GM12878 (cell line): ENCODE results near the gene TAAR9. TPM values are rescaled to one million over a fixed set of nuclear protein-coding genes. Genes with fewer than 3 reads are reported as not detected.

Source experiments
- CHD2 ChIP-seq: IDR thresholded peaks from 2 replicates; pipeline ENCODE4 v1.6.1; 2011; ENCODE audit warnings: low read depth, low read length, improper control_type of control experiment, borderline replicate concordance
- ETV6 ChIP-seq, 2 experiments: fragments of 450-650 bp in 1 of 2; IDR thresholded peaks in 1 of 2; conservative IDR thresholded peaks in 1 of 2; 2 replicates each; pipeline ENCODE4 v1.6.1; 2014; ENCODE audit warnings: antibody characterized with exemption in 1 of 2, borderline replicate concordance in 1 of 2, low read depth in 1 of 2, mild to moderate bottlenecking in 1 of 2, moderate library complexity in 1 of 2
- JUNB ChIP-seq: IDR thresholded peaks from 2 replicates; pipeline ENCODE4 v1.6.1; 2016; ENCODE audit warnings: antibody characterized with exemption, mild to moderate bottlenecking
- MYC ChIP-seq: IDR thresholded peaks from 2 replicates; pipeline ENCODE4 v1.6.1; 2011; ENCODE audit warnings: mild to moderate bottlenecking, low read length, moderate library complexity, inconsistent platforms; ENCODE audit not compliant: insufficient read depth, insufficient replicate concordance, insufficient read length, severe bottlenecking
- POLR2AphosphoS2 ChIP-seq: IDR thresholded peaks from 2 replicates; pipeline ENCODE4 v1.6.1; 2011; ENCODE audit warnings: low read depth, mild to moderate bottlenecking, low read length, improper control_type of control experiment, moderate library complexity
- RB1 ChIP-seq: fragments of 450-650 bp; formaldehyde crosslinking; IDR thresholded peaks from 2 replicates; pipeline ENCODE4 v1.6.1; 2017; ENCODE audit warnings: mild to moderate bottlenecking, borderline replicate concordance
- SREBF2 ChIP-seq: IDR thresholded peaks from 2 replicates; pipeline ENCODE4 v1.6.1; 2012; ENCODE audit warnings: mild to moderate bottlenecking, low read length
- TAF1 ChIP-seq: IDR thresholded peaks from 2 replicates; pipeline ENCODE4 v1.6.1; 2011; ENCODE audit warnings: mild to moderate bottlenecking, low read depth, low read length, borderline replicate concordance
- polyA plus RNA-seq, 11 experiments: library from polyadenylated mRNA; depleted of rRNA in 4 of 11; unstranded in 6 of 11; stranded (reverse) in 5 of 11; fragments of >200 nt; fragmentation: Nextera tagmentation in 4 of 11; fragmentation: Illumina TruSeq in 1 of 11; extraction: Ambion mirVana in 4 of 11; extraction: Trizol in 1 of 11; gene quantifications; 1 replicate in 1 of 11; 2 replicates in 10 of 11; pipeline versions ENCODE4 v1.2.1 to v1.2.3, GENCODE V29; 2011 to 2016; ENCODE audit warnings: inconsistent platforms in 2 of 11, missing spikeins in 2 of 11, low read depth in 1 of 11
- total RNA-seq, 4 experiments: library from RNA; depleted of rRNA in 3 of 4; stranded (reverse); fragments of >200 nt in 3 of 4; fragmentation: Illumina TruSeq in 1 of 4; extraction: Trizol in 1 of 4; gene quantifications; 2 replicates each; pipeline versions ENCODE4 v1.2.1 to v1.2.3, GENCODE V29; 2013 to 2021
- TF ChIP-seq, protein P1 (sequence below): fragments of 450-650 bp; IDR thresholded peaks from 2 replicates; pipeline ENCODE4 v1.6.1; 2017; ENCODE audit warnings: mild to moderate bottlenecking, moderate library complexity
- TF ChIP-seq, protein P2 (sequence below): IDR thresholded peaks from 2 replicates; pipeline ENCODE4 v1.6.1; 2011; ENCODE audit warnings: borderline replicate concordance, low read depth, mild to moderate bottlenecking, moderate library complexity, low read length; ENCODE audit not compliant: insufficient read depth, poor library complexity, severe bottlenecking
- TF ChIP-seq, protein P3 (sequence below): fragments of 450-650 bp; IDR thresholded peaks from 2 replicates; pipeline ENCODE4 v1.6.1; 2016; ENCODE audit warnings: mild to moderate bottlenecking
- TF ChIP-seq, protein P4 (sequence below): IDR thresholded peaks from 2 replicates; pipeline ENCODE4 v1.6.1; 2012; ENCODE audit warnings: low read depth, low read length, improper control_type of control experiment
- TF ChIP-seq, protein P5 (sequence below): IDR thresholded peaks from 2 replicates; pipeline ENCODE4 v1.6.1; 2011; ENCODE audit warnings: low read depth, mild to moderate bottlenecking, low read length, moderate library complexity, borderline replicate concordance; ENCODE audit errors: extremely low read depth
- TF ChIP-seq, protein P6 (sequence below): fragments of 450-650 bp; IDR thresholded peaks from 2 replicates; pipeline ENCODE4 v1.6.1; 2017; ENCODE audit warnings: antibody characterized with exemption, mild to moderate bottlenecking, moderate library complexity

TAAR9 gene
- total and polyA plus RNA-seq, 10 of the 15 experiments (the other 5 are each of a cell fraction or from before 2014, with no cell fraction given) = not detected

DNA sequence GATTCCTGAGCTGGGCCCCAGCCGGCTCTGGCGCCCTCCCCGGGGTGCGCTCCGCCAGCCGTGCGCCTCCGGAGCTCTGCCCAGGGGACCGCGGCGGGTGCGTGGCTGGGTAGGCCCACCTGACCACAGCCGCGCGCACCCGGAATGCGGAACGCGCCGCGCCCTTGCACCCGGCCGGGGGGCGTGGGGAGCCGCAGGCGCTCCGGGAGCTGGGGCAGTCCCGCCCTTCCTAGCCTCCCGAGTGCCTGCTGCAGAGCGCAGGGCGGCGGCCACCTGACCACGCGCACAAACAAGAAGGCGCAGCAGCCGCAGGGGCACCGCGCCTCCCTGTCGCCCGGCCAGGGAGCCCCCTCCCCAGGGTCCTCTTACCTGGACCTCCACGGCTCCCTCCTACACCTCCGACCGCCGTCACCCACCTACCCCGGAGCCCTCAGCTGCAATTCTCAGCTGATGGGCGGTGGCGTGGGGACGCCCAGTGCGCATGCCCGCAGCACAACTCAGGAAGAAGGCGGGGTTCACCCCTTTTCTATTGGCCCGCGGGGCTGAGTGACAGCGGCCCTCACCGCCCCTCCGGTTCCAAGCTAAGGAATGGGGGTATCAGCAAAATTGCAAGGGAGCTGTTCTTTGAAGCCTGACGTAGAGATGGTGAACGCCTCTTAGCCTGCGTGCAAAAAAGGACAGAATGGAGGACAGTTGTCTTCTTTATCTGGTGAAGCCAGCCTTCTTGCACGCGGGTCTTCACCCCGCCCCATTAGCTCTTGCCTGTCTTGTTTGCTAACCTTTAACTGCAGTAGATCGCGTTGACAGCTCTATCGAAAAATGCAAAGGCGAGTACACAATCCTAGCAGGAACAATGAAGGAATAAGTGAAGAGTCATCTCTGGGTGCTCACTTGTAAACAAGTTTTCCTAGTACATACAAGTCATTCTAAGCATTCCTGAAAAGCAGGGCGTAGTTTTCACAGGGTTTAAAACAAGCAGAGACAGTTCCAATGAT, 25.1 kb upstream of the TAAR9 start, which contains the start of gene STX7 (continued):
- no peak for TF ChIP-seq POLR2AphosphoS2
- TF ChIP-seq, protein P1, sequence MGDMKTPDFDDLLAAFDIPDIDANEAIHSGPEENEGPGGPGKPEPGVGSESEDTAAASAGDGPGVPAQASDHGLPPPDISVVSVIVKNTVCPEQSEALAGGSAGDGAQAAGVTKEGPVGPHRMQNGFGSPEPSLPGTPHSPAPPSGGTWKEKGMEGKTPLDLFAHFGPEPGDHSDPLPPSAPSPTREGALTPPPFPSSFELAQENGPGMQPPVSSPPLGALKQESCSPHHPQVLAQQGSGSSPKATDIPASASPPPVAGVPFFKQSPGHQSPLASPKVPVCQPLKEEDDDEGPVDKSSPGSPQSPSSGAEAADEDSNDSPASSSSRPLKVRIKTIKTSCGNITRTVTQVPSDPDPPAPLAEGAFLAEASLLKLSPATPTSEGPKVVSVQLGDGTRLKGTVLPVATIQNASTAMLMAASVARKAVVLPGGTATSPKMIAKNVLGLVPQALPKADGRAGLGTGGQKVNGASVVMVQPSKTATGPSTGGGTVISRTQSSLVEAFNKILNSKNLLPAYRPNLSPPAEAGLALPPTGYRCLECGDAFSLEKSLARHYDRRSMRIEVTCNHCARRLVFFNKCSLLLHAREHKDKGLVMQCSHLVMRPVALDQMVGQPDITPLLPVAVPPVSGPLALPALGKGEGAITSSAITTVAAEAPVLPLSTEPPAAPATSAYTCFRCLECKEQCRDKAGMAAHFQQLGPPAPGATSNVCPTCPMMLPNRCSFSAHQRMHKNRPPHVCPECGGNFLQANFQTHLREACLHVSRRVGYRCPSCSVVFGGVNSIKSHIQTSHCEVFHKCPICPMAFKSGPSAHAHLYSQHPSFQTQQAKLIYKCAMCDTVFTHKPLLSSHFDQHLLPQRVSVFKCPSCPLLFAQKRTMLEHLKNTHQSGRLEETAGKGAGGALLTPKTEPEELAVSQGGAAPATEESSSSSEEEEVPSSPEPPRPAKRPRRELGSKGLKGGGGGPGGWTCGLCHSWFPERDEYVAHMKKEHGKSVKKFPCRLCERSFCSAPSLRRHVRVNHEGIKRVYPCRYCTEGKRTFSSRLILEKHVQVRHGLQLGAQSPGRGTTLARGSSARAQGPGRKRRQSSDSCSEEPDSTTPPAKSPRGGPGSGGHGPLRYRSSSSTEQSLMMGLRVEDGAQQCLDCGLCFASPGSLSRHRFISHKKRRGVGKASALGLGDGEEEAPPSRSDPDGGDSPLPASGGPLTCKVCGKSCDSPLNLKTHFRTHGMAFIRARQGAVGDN = 0 out of 2 replicates have a peak, but pooled peaks have one; percentile 47
- no peak for TF ChIP-seq JUNB
- TF ChIP-seq, protein P2, sequence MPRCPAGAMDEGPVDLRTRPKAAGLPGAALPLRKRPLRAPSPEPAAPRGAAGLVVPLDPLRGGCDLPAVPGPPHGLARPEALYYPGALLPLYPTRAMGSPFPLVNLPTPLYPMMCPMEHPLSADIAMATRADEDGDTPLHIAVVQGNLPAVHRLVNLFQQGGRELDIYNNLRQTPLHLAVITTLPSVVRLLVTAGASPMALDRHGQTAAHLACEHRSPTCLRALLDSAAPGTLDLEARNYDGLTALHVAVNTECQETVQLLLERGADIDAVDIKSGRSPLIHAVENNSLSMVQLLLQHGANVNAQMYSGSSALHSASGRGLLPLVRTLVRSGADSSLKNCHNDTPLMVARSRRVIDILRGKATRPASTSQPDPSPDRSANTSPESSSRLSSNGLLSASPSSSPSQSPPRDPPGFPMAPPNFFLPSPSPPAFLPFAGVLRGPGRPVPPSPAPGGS = no peak
- TF ChIP-seq, protein P3, sequence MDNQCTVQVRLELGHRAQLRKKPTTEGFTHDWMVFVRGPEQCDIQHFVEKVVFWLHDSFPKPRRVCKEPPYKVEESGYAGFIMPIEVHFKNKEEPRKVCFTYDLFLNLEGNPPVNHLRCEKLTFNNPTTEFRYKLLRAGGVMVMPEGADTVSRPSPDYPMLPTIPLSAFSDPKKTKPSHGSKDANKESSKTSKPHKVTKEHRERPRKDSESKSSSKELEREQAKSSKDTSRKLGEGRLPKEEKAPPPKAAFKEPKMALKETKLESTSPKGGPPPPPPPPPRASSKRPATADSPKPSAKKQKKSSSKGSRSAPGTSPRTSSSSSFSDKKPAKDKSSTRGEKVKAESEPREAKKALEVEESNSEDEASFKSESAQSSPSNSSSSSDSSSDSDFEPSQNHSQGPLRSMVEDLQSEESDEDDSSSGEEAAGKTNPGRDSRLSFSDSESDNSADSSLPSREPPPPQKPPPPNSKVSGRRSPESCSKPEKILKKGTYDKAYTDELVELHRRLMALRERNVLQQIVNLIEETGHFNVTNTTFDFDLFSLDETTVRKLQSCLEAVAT = no peak
- TF ChIP-seq RB1 = peak; percentile 69
- TF ChIP-seq SREBF2 = no peak
- peak; percentile 38; the same call in 1 of the 2 replicates for TF ChIP-seq CHD2
- TF ChIP-seq MYC = no peak
- TF ChIP-seq, protein P4, sequence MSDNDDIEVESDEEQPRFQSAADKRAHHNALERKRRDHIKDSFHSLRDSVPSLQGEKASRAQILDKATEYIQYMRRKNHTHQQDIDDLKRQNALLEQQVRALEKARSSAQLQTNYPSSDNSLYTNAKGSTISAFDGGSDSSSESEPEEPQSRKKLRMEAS = no peak; the same call in 1 of the 2 replicates
- TF ChIP-seq, protein P5, sequence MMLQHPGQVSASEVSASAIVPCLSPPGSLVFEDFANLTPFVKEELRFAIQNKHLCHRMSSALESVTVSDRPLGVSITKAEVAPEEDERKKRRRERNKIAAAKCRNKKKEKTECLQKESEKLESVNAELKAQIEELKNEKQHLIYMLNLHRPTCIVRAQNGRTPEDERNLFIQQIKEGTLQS = no peak
- TF ChIP-seq ETV6 (conservative IDR thresholded peaks at IDR 0.05 in 1 of 2, IDR thresholded peaks at IDR 0.05 in 1 of 2; ENCODE audit: borderline replicate concordance in 1 of 2, low read depth in 1 of 2) = no peak
- peak; percentile 53; the same call in 1 of the 2 replicates for TF ChIP-seq TAF1
- TF ChIP-seq, protein P6, sequence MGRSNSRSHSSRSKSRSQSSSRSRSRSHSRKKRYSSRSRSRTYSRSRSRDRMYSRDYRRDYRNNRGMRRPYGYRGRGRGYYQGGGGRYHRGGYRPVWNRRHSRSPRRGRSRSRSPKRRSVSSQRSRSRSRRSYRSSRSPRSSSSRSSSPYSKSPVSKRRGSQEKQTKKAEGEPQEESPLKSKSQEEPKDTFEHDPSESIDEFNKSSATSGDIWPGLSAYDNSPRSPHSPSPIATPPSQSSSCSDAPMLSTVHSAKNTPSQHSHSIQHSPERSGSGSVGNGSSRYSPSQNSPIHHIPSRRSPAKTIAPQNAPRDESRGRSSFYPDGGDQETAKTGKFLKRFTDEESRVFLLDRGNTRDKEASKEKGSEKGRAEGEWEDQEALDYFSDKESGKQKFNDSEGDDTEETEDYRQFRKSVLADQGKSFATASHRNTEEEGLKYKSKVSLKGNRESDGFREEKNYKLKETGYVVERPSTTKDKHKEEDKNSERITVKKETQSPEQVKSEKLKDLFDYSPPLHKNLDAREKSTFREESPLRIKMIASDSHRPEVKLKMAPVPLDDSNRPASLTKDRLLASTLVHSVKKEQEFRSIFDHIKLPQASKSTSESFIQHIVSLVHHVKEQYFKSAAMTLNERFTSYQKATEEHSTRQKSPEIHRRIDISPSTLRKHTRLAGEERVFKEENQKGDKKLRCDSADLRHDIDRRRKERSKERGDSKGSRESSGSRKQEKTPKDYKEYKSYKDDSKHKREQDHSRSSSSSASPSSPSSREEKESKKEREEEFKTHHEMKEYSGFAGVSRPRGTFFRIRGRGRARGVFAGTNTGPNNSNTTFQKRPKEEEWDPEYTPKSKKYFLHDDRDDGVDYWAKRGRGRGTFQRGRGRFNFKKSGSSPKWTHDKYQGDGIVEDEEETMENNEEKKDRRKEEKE = no peak
